Measurements from ENCODE around the gene SORCS3.

The SORCS3 gene

GRCh38 chr10:104664205-104664604 is 23.1 kb downstream of the SORCS3 start:
- no peak for TF ChIP-seq CTCF (IDR thresholded peaks at IDR 0.05; ENCODE audit: insufficient read depth, low read length, missing control alignments)
- DNase-seq (ENCODE audit: low read depth, low spot score) = no peak
- CTCF ChIA-PET = no interaction called here
- no peak overlapping the region for H3K4me3 ChIP-seq (ENCODE audit: low read depth, low read length)
- POLR2A ChIA-PET = no interaction called here

- H3K4me3 ChIP-seq (ENCODE audit: low read depth, low read length) = no peak overlapping the region
- CTCF ChIA-PET = no interaction called here
- DNase-seq (ENCODE audit: low read depth, low spot score) = no peak
- POLR2A ChIA-PET = no interaction called here
- TF ChIP-seq CTCF (IDR thresholded peaks at IDR 0.05; ENCODE audit: insufficient read depth, low read length, missing control alignments) = no peak
Observed at GRCh38 chr10:104665174-104665573, 24.1 kb downstream of the SORCS3 start.

- no peak overlapping the region for H3K4me3 ChIP-seq (ENCODE audit: low read depth, low read length)
- ChIA-PET CTCF (no interaction called here), POLR2A (no interaction called here)
- TF ChIP-seq CTCF (IDR thresholded peaks at IDR 0.05; ENCODE audit: insufficient read depth, low read length, missing control alignments) = no peak
- no peak for DNase-seq (ENCODE audit: low read depth, low spot score)
Observed at GRCh38 chr10:104666106-104666505, 25.0 kb downstream of the SORCS3 start.

GRCh38 chr10:104676874-104677273 is 35.8 kb downstream of the SORCS3 start:
- H3K4me3 ChIP-seq (ENCODE audit: low read depth, low read length) = no peak overlapping the region
- CTCF ChIA-PET = no interaction called here
- no peak for TF ChIP-seq CTCF (IDR thresholded peaks at IDR 0.05; ENCODE audit: insufficient read depth, low read length, missing control alignments)
- POLR2A ChIA-PET = no interaction called here
- no peak for DNase-seq (ENCODE audit: low read depth, low spot score)

- DNase-seq (ENCODE audit: low read depth, low spot score) = no peak
- no peak for TF ChIP-seq CTCF (IDR thresholded peaks at IDR 0.05; ENCODE audit: insufficient read depth, low read length, missing control alignments)
- POLR2A ChIA-PET = no interaction called here
Observed at GRCh38 chr10:104678658-104679057, 37.6 kb downstream of the SORCS3 start.

GRCh38 chr10:104680467-104681401 is 39.6 kb downstream of the SORCS3 start:
- ChIA-PET CTCF (no interaction called here), POLR2A (no interaction called here)
- no peak overlapping the region for H3K4me3 ChIP-seq (ENCODE audit: low read depth, low read length)
- no peak for DNase-seq (ENCODE audit: low read depth, low spot score)
- TF ChIP-seq CTCF (IDR thresholded peaks at IDR 0.05; ENCODE audit: insufficient read depth, low read length, missing control alignments) = no peak

More at GRCh38 chr10:104678658-104679057, 37.6 kb downstream of the SORCS3 start:
- CTCF ChIA-PET = no interaction called here
- H3K4me3 ChIP-seq (ENCODE audit: low read depth, low read length) = no peak overlapping the region

All from AG04449 (cell line).